GM18519 (cell line): ENCODE data around the gene ACIN1.

ENCODE experiments used
- ATAC-seq: cut with Tn5 transposase; IDR thresholded peaks from one replicate; pipeline ENCODE4 v1.9.1; 2021; ENCODE audit warnings: mild to moderate bottlenecking, moderate library complexity; ENCODE audit not compliant: unreplicated experiment, low FRiP score

ACIN1 gene

GRCh38 chr14:23063601-23064000 is 31.3 kb downstream of the ACIN1 start:
- ATAC-seq: no peak

- no peak for ATAC-seq
Measured at GRCh38 chr14:23062002-23062401, 32.9 kb downstream of the ACIN1 start.

GRCh38 chr14:23060536-23061260 is 34.2 kb downstream of the ACIN1 start:
- no peak for ATAC-seq

- no peak for ATAC-seq
Measured at GRCh38 chr14:23058654-23059504, 36.1 kb downstream of the ACIN1 start.

GRCh38 chr14:23057757-23058653 is 36.9 kb downstream of the ACIN1 start:
- ATAC-seq: no peak

- no peak for ATAC-seq
Measured at GRCh38 chr14:23056956-23057756, 37.8 kb downstream of the ACIN1 start, which contains the start of gene CDH24. TSS of gene CDH24 (minus strand) at chr14:23057520. CDS start at chr14:23055733, 1,787 bp downstream.

- ATAC-seq: peak; percentile 39
Measured at GRCh38 chr14:23056145-23056955, 38.6 kb downstream of the ACIN1 start.

GRCh38 chr14:23055621-23056144 is 39.3 kb downstream of the ACIN1 start:
- ATAC-seq: no peak

GRCh38 chr14:23055147-23055550 is 39.8 kb downstream of the ACIN1 start:
- no peak for ATAC-seq

- no peak for ATAC-seq
Measured at GRCh38 chr14:23054000-23054811, 40.7 kb downstream of the ACIN1 start.

- no peak for ATAC-seq
Measured at GRCh38 chr14:23053426-23053825, 41.5 kb downstream of the ACIN1 start.

GRCh38 chr14:23052671-23053070 is 42.3 kb downstream of the ACIN1 start:
- no peak for ATAC-seq

- no peak for ATAC-seq
Measured at GRCh38 chr14:23052182-23052623, 42.7 kb downstream of the ACIN1 start.

GRCh38 chr14:23051141-23052057 is 43.5 kb downstream of the ACIN1 start:
- ATAC-seq: no peak

- no peak for ATAC-seq
Measured at GRCh38 chr14:23049011-23049410, 45.9 kb downstream of the ACIN1 start.

- ATAC-seq: no peak
Measured at GRCh38 chr14:23047751-23048693, 46.9 kb downstream of the ACIN1 start.
